Panc1 (cell line): ENCODE results near the gene CEACAM5.

Experiments
- POLR2AphosphoS5 ChIP-seq: IDR thresholded peaks from 2 replicates; pipeline ENCODE4 v1.6.1; 2012; ENCODE audit warnings: mild to moderate bottlenecking, low read depth, low read length, moderate library complexity
- TF ChIP-seq, protein P1 (sequence below): fragments of 450-650 bp; IDR thresholded peaks from 2 replicates; pipeline ENCODE4 v1.5.1; 2017; ENCODE audit warnings: mild to moderate bottlenecking
- TF ChIP-seq, protein P2 (sequence below), 2 experiments: IDR thresholded peaks; 2 replicates each; pipeline ENCODE4 v1.6.1; 2011 to 2012; ENCODE audit warnings: low read depth in 2 of 2, control low read depth in 1 of 2, low read length in 1 of 2, mild to moderate bottlenecking in 1 of 2, moderate library complexity in 1 of 2; ENCODE audit not compliant: insufficient read depth in 1 of 2

DNA sequence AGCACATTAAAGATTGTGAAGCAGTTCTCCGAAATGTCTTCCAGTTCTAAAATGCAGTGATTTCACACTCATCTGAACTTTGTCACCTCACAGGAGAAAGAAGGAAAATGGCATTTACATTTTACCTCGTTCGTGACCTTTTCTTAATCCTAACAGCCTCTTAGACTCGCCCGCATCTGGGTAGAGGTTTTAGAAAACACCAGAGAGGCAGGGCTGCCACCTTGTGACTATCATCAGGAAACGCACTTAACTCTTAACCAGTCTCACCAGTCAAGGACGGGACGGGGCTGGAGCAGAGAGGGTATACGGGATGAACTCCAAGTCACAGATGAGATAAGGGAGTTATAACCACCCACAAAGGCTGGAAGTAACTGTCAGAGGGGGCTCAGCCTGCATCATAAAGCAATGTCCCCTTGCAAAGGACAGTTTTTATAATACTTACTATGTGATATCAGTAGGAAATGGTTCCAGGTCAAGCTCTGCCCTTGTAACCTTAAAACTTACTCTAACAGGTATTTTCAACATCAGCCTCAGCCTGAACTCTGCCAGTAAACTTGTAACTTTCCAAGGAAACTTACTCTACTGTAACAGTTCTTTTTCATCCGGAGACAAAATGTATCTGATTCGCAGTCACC, 38.3 kb downstream of the CEACAM5 start:
- TF ChIP-seq POLR2AphosphoS5 = no peak
- TF ChIP-seq, protein P1, sequence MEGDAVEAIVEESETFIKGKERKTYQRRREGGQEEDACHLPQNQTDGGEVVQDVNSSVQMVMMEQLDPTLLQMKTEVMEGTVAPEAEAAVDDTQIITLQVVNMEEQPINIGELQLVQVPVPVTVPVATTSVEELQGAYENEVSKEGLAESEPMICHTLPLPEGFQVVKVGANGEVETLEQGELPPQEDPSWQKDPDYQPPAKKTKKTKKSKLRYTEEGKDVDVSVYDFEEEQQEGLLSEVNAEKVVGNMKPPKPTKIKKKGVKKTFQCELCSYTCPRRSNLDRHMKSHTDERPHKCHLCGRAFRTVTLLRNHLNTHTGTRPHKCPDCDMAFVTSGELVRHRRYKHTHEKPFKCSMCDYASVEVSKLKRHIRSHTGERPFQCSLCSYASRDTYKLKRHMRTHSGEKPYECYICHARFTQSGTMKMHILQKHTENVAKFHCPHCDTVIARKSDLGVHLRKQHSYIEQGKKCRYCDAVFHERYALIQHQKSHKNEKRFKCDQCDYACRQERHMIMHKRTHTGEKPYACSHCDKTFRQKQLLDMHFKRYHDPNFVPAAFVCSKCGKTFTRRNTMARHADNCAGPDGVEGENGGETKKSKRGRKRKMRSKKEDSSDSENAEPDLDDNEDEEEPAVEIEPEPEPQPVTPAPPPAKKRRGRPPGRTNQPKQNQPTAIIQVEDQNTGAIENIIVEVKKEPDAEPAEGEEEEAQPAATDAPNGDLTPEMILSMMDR = peak; percentile 80
- TF ChIP-seq, protein P2, sequence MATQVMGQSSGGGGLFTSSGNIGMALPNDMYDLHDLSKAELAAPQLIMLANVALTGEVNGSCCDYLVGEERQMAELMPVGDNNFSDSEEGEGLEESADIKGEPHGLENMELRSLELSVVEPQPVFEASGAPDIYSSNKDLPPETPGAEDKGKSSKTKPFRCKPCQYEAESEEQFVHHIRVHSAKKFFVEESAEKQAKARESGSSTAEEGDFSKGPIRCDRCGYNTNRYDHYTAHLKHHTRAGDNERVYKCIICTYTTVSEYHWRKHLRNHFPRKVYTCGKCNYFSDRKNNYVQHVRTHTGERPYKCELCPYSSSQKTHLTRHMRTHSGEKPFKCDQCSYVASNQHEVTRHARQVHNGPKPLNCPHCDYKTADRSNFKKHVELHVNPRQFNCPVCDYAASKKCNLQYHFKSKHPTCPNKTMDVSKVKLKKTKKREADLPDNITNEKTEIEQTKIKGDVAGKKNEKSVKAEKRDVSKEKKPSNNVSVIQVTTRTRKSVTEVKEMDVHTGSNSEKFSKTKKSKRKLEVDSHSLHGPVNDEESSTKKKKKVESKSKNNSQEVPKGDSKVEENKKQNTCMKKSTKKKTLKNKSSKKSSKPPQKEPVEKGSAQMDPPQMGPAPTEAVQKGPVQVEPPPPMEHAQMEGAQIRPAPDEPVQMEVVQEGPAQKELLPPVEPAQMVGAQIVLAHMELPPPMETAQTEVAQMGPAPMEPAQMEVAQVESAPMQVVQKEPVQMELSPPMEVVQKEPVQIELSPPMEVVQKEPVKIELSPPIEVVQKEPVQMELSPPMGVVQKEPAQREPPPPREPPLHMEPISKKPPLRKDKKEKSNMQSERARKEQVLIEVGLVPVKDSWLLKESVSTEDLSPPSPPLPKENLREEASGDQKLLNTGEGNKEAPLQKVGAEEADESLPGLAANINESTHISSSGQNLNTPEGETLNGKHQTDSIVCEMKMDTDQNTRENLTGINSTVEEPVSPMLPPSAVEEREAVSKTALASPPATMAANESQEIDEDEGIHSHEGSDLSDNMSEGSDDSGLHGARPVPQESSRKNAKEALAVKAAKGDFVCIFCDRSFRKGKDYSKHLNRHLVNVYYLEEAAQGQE (IDR thresholded peaks at IDR 0.05; ENCODE audit: insufficient read depth in 1 of 2, low read depth in 2 of 2, low read length in 1 of 2) = no peak
